Gastrocnemius medialis (tissue), 4 donors: ENCODE results near the gene AHDC1. TPM values are rescaled to one million over a fixed set of nuclear protein-coding genes. Genes with fewer than 3 reads are reported as not detected.

Experiments used
- ATAC-seq, 2 donors: fragments of 150-250 bp; one replicate each; pipeline ENCODE4 v1.9.1; 2016
- DNase-seq, 2 donors: peaks; one replicate each; pipeline ENCODE4 v3.0.0-alpha.2; 2019
- H3K27ac ChIP-seq, 4 donors: fragments of 200-600 bp; sonication (generic); 1 replicate in 1 of 4; 2 replicates in 3 of 4; pipeline ENCODE4 v1.5.1; 2016 to 2018; ENCODE audit warnings: mild to moderate bottlenecking in 2 of 4, moderate library complexity in 1 of 4
- H3K27me3 ChIP-seq, 3 donors: fragments of 200-600 bp; sonication (generic) in 2 of 3; 1 replicate in 1 of 3; 2 replicates in 2 of 3; pipeline versions ENCODE4 v1.5.1 to v1.6.0; 2016 to 2019; ENCODE audit warnings: mild to moderate bottlenecking in 1 of 3, moderate library complexity in 1 of 3
- H3K36me3 ChIP-seq, 2 donors: fragments of 200-600 bp; sonication (generic) in 1 of 2; one replicate each; pipeline ENCODE4 v1.5.1; 2017 to 2018
- H3K4me1 ChIP-seq, 2 donors: fragments of 200-600 bp; sonication (generic) in 1 of 2; one replicate each; pipeline ENCODE4 v1.5.1; 2016 to 2017; ENCODE audit warnings: mild to moderate bottlenecking in 2 of 2
- H3K4me3 ChIP-seq, 4 donors: fragments of 200-600 bp; sonication (generic) in 3 of 4; 1 replicate in 1 of 4; 2 replicates in 3 of 4; pipeline ENCODE4 v1.5.1; 2016 to 2019; ENCODE audit warnings: mild to moderate bottlenecking in 2 of 4
- H3K9me3 ChIP-seq, 3 donors: fragments of 200-600 bp; sonication (generic) in 2 of 3; 1 replicate in 1 of 3; 2 replicates in 2 of 3; pipeline ENCODE4 v1.5.1; 2016 to 2019
- CTCF ChIP-seq, 5 experiments: fragments of 450-650 bp in 3 of 5; fragments of 200-600 bp in 2 of 5; sonication (generic) in 2 of 5; IDR thresholded peaks in 4 of 5; conservative IDR thresholded peaks in 1 of 5; 1 replicate in 4 of 5; 2 replicates in 1 of 5; pipeline ENCODE4 v1.5.1; 2016 to 2019; ENCODE audit warnings: antibody characterized with exemption in 5 of 5, mild to moderate bottlenecking in 3 of 5, moderate library complexity in 3 of 5
- POLR2A ChIP-seq, 2 donors: fragments of 450-650 bp; IDR thresholded peaks; one replicate each; pipeline ENCODE4 v1.6.1; 2017; ENCODE audit warnings: antibody characterized with exemption in 2 of 2, mild to moderate bottlenecking in 2 of 2, moderate library complexity in 2 of 2
- in situ Hi-C, 4 donors: fragments of 200-750 bp; cut with MboI; loops; one replicate each; pipeline versions ENCODE4 v1.15.0 to v1.8.0; 2017; ENCODE audit warnings: low sequenced_read_pairs in 4 of 4
- intact Hi-C: fragments of 100-400 bp; cut with DNase I; formaldehyde crosslinking; loops from one replicate; pipeline ENCODE4 v1.15.1; 2023; ENCODE audit warnings: low total_unique reads
- total RNA-seq, 4 donors: library from RNA; depleted of rRNA; stranded (reverse); fragments of >200 nt; gene quantifications; one replicate each; pipeline versions ENCODE4 v1.1.0 to v1.2.3, GENCODE V29; 2016

AHDC1 gene
- total RNA-seq, 4 donors from 2014 or later: 22.2 to 57.9 (median 35.2) TPM

- peak; percentile 43 to 58 for DNase-seq
- peaks cover 73 to 74% of the 10 kb centered on the region in 2 donors for H3K4me1 ChIP-seq
- no peaks in the 10 kb centered on the region for H3K9me3 ChIP-seq
- TF ChIP-seq POLR2A (IDR thresholded peaks at IDR 0.05) (no peak), CTCF (IDR thresholded peaks at IDR 0.05 in 4 of 5, conservative IDR thresholded peaks at IDR 0.05 in 1 of 5) (peak in 4 of 5 experiments; percentile 12 to 45 (median 26))
- in situ Hi-C loops: loop anchor here in 2 of 4 donors (25.0 kb wide), 1 partner anchor 110 kb away; no protein-coding TSS in a partner anchor
- peak overlapping the region; percentile 56 to 92 (median 80) for H3K27ac ChIP-seq
- intact Hi-C loops: loop anchor here (10.0 kb wide), 1 partner anchor 118 kb away; no protein-coding TSS in a partner anchor
- H3K27me3 ChIP-seq: no peaks in the 10 kb centered on the region
- H3K36me3 ChIP-seq: no peaks in the 10 kb centered on the region
- H3K4me3 ChIP-seq: peak overlapping the region in 2 of 4 donors; percentile 17 to 35
- peak; percentile 19 to 21 for ATAC-seq
Observed at GRCh38 chr1:27522432-27523336, 81.3 kb downstream of the AHDC1 start.

GRCh38 chr1:27521861-27522431 lies 82.0 kb downstream of the AHDC1 start:
- in situ Hi-C loops (loop anchor here in 2 of 4 donors (25.0 kb wide), 1 partner anchor 110 kb away; no protein-coding TSS in a partner anchor), intact Hi-C loops (loop anchor here (10.0 kb wide), 1 partner anchor 117 kb away; no protein-coding TSS in a partner anchor)
- H3K27me3 ChIP-seq: no peaks in the 10 kb centered on the region
- peaks cover 68 to 70% of the 10 kb centered on the region in 2 donors for H3K4me1 ChIP-seq
- DNase-seq (no peak), ATAC-seq (peak; percentile 31 to 35)
- H3K4me3 ChIP-seq: no peak overlapping the region
- peak overlapping the region; percentile 56 to 92 (median 80) for H3K27ac ChIP-seq
- no peaks in the 10 kb centered on the region for H3K9me3 ChIP-seq
- no peak for TF ChIP-seq POLR2A (IDR thresholded peaks at IDR 0.05)
- TF ChIP-seq CTCF (IDR thresholded peaks at IDR 0.05 in 4 of 5, conservative IDR thresholded peaks at IDR 0.05 in 1 of 5): no peak
- H3K36me3 ChIP-seq: no peaks in the 10 kb centered on the region

GRCh38 chr1:27521336-27521831 lies 82.6 kb downstream of the AHDC1 start:
- Histone ChIP-seq H3K9me3 (no peaks in the 10 kb centered on the region), H3K27ac (peak overlapping the region in 3 of 4 donors; percentile 21 to 92 (median 89)), H3K36me3 (no peaks in the 10 kb centered on the region), H3K4me1 (peaks cover 68 to 71% of the 10 kb centered on the region in 2 donors), H3K4me3 (no peak overlapping the region), H3K27me3 (no peaks in the 10 kb centered on the region)
- DNase-seq (no peak), ATAC-seq (no peak)
- TF ChIP-seq POLR2A (IDR thresholded peaks at IDR 0.05): no peak
- no peak for TF ChIP-seq CTCF (IDR thresholded peaks at IDR 0.05 in 4 of 5, conservative IDR thresholded peaks at IDR 0.05 in 1 of 5)
- in situ Hi-C loops (loop anchor here in 2 of 4 donors (25.0 kb wide), 1 partner anchor 109 kb away; no protein-coding TSS in a partner anchor), intact Hi-C loops (loop anchor here (10.0 kb wide), 1 partner anchor 117 kb away; no protein-coding TSS in a partner anchor)

- no peaks in the 10 kb centered on the region for H3K27me3 ChIP-seq
- peaks cover 68 to 69% of the 10 kb centered on the region in 2 donors for H3K4me1 ChIP-seq
- H3K36me3 ChIP-seq: no peaks in the 10 kb centered on the region
- no peaks in the 10 kb centered on the region for H3K9me3 ChIP-seq
- in situ Hi-C loops: loop anchor here in 2 of 4 donors (25.0 kb wide), 1 partner anchor 108 kb away; no protein-coding TSS in a partner anchor
- intact Hi-C loops: loop anchor here (10.0 kb wide), 1 partner anchor 116 kb away; no protein-coding TSS in a partner anchor
- TF ChIP-seq CTCF (IDR thresholded peaks at IDR 0.05 in 4 of 5, conservative IDR thresholded peaks at IDR 0.05 in 1 of 5) (no peak), POLR2A (IDR thresholded peaks at IDR 0.05) (no peak)
- no peak for ATAC-seq
- no peak overlapping the region for H3K4me3 ChIP-seq
- no peak for DNase-seq
- peak overlapping the region in 2 of 4 donors; percentile 21 to 92 for H3K27ac ChIP-seq
Observed at GRCh38 chr1:27520651-27521050, 83.3 kb downstream of the AHDC1 start.
